Activated naive CD4-positive, alpha-beta T cell treated with anti-CD3 and anti-CD28 coated beads, Interleukin-2, amount 50 U/mL, for 16 hours (primary cell): Measurements from ENCODE around the gene GLRX3.

Experiments used
- DNase-seq: peaks from one replicate; pipeline ENCODE4 v3.0.0-alpha.2; 2020

The GLRX3 gene

DNA sequence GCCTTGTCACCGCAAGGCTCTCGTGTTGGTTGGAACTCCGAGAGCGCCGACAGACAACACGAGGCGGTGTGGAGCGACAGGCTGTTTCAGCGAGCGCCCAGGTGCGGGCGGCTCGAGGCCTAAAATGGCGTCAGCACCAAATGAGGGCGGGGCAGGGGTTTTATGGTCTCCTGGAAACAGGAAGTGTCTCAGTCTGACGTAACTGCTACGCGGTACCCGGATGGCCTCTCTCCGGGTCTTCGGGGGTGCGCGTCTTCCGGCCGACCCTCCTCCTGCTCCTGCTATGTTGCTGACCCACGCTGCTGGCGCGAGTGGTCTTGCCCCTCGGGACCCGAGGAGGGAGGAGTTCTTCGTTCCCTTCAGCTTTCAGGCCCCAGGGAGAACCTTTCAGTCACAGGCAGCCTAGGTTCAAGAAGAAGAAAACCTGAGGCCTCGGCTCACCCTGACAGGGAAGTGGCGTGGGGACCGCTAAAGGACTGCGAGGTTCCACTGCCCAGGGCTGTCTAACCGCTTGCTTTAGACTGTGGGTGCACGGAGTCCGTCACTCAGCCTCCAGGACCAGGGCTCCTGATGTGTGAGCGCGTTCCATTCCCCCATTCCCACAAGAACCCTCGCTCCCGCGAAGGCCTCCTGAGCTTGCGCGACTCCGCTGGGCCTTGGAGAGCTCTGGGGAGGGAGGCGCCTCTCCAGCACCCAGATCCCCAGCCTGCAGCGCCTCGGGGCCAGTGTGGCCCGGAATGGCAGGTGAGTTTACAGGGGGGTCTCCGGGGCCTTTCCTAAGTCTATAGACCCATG lies 77.3 kb downstream of the GLRX3 start:
- no peak for DNase-seq

DNA sequence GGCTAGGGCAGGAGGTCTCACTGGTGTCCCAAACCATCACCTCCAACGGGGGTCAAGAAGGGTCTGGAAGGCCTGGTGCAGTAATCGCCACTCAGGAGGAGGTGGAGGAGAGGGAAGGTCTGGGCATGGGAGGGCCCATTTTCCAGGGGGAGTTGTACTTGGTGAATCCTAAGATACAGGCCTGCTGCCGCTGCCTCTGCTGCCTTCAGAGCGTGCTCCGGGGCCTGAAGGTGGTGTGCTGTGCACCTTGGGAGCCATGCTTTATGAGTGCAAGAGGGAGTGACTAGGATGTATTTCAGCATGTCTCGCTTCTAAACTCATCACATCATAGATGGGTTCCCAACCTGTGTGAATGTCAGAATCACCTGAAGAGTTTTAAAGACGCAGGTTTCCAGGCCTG lies 78.2 kb downstream of the GLRX3 start:
- no peak for DNase-seq

DNA sequence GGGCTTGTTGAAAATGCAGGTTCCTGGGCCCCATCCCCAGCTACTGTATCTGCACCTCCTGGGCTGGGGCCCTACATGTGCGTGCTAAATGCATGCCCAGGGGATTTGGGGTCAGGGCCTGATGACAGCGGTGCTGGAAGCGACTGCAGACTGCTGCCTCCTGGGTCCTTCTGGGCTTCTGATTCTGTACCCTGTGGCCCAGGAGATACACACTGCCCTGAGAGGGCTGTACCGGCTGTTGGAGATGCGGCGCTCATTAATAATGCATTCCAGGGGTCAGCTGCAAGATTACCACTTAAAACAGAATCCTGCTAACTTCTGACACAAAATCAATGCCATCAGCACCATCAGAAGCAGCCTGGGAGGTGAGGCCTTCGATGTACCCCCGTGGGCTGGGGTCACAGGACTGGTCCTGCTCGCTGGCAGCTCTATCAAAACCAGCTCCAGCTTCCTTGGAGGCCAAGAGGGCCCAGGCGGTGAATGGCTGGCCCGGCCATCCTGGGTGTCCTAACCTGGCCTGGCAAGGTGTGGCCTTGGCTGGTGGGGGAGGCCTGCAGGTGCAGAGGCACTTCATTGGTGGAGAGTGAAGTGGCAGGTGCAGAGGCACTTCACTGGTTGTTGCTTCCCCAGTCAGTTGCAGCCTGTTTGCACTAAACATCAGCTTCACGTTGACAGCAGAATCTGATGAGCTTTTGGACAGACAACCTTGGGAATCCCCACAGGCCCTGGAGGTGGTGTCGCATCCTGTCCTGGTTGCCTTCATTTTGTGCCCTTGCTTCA lies 79.2 kb downstream of the GLRX3 start:
- no peak for DNase-seq

DNA sequence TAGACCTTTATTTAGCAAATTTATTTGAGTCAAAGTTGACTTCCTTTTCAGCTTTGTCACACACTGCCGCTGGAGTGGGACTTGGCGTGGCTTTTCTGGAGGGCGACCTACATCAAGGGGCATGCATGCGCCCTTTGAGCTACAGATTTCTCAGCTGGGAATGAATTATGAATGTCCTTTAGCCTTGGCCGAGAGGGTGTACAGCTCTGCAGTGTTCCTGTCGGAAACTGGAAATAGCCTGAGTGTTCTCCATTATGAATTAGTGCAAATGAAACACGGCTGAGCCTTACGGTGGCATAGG lies 79.7 kb downstream of the GLRX3 start:
- no peak for DNase-seq

DNA sequence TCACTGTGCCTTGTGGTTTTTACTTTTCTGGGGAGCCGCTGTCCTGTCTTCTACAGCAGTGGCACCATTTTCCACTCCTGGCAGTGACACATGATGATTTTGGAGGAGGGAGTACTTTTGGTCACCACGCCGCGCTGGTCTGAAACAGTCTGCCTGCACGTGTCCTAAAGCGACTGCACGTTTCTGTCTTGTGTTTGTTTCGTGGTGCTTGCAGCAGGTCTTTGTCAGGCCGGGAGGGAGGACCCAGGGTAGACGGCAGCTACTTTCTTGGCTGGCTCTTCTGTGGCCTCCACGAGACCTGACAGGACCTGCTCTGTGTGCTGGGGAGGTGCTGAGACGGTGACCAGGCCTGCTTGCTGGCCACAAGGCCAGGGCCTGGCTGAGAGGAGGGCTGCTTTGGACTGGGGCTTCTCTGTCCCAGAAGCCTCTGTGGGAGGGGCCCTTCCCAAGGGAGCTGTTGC lies 82.0 kb downstream of the GLRX3 start:
- DNase-seq, result no peak

DNA sequence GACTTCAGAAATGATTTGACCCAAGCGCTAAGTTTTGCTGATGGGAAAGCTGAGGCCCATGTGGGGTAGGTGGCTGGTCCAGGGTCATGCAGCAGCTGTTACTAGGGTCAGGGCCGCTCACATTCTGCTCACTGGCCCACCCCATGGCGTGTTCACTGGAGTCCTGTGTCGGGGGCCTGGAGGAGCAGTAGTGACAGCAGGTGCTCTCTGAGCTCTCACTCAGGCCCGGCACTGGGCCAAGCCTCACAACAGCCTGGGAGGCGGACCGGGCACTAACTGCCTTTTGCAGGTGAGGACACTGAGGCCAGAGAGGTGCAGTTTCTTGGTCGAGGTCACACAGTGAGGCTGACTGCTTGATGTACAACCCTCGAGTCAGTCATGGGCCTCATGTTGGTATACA lies 82.7 kb downstream of the GLRX3 start:
- no peak for DNase-seq

DNA sequence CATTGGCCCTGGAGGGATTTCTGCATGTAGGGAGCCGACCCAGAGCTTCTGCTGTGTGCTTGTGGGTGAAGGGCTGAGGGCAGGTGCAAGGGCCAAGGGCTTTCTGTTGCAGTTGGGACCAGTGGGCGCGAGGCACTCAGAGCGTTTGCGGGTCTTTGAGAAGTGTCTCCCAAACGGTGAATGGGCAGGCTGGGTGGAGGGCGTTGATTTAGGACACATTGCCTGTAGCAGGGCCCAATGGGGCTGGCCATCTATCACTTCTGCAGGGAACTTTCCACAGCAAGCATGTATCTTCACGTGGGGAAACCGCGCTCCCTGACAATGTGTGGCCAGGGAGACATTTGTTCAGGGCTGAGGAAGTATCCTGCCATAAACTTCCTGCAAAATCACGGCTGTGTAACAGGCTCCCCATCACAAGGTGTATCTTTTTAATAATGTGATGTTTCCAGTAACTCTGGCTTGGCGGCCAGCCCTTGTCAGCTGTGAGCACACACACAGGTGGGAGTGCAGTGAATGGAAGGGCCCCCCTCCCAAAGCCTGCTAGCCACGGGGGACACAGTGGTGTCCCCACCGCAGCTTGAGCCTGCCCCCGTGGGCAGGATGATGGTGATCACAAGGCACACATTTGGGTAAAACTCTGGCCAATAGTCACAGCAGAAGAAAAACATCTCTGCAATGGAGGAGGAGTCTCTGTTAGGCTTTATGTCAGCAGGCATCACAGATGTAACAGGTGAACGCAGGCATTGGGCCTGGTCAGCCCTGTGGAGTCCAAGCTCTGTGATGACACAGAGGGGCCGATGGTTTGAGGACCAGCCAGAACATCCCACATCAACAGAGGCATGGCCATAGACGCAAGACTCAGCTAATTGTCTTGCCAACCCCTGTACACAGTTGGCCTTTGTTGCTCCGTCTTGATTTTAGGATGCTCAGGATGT lies 84.3 kb downstream of the GLRX3 start:
- DNase-seq, result no peak

DNA sequence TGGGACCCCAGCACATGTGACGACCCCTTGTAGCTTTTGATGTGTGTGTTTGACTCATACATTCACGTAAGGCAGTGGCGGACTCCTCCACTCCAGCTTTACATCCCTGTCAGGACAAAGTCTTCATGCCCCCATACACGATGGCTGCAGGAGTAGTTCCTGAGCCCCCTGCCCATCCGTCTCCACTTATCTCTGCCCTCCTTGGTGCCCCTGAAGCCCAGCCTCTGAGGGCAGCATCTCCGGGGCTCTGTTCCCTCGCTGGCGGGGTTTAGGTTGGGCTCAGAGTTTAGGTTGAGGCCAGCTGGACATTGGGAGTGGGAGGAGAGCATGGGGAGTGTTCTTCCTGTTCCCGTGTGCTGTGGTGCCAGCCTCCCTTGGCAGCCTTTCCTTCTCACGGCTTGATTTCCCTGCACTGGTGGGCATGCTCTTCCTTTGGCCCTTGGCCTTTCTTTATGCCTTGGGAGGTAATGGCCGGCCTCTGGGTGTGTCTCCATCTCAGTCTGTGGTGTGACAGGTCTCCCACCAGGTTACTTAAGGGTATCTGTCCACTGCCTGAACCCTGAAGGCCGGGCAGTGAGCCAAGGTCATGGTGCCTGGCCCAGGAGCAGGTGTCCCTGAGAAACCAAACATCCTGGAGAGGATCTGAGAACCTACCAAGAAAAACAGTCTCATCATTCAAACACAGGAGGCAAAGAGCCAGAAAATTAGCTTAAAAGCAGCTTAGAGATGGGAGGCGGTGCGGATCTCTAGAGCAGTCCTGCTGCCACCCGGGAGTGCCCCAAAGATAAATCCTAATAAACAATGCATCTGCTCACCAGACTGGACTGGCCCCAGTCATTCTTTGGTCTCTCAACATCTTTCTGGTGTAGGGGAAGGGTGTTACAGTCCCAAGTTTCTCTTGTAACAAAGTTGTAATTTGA lies 85.5 kb downstream of the GLRX3 start:
- DNase-seq, result no peak

DNA sequence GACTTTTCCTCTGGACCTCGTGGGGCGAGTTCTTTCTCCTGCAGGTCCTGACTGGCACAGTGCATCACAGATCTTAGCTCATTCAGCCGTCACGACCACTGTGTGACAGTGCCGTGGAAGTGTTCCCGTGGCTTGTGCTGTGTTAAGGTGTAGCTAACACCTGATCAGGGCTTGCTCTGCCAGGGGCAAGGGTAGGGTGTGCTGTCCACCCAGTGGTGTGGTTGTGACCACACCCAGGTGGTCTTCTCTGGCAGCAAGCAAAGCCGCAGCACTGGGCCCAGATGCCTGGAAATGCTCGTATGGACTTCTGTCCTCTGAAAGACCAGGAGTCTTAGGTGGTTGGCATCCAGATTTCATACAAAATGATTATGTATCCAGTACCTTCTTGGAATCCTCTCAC lies 86.2 kb downstream of the GLRX3 start:
- DNase-seq, result no peak

DNA sequence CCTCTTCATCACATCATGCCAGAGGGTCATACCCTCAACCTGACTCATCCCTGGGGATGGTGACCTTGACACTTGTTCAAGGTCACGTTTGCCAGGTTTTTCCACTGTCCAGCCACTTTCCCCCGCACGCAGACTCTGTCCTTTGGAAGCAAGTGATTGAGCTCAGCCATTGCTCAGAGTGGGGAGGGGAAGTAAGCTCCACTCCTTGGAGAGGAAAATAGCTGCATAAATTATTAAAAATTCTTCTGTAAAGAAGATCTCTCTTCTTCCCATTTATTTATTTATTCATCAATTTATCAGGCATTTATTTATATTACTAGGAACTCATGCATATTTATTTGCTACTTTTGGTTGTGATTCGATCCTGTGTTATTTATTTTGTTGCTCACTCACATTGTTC lies 88.0 kb downstream of the GLRX3 start:
- DNase-seq, result no peak

DNA sequence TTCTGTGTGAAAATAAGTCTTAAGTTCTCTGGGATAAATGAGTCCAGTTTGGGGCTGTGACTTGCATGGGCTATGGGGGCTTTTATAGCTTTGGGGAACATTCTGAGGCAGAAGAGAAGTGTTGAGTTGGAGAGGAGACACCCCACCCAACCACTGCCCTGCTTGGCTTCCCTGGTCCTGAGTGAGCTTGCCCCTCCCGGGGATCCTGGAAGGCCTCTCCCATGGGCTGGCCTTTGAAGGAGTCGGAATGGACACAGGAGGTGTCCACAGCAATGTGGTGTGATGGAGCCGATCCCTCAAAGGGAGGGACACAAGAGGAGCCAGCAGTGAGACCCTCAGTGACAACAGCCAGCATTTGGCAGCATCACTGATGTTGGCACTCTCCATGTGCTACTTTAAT lies 89.8 kb downstream of the GLRX3 start:
- DNase-seq, result no peak

DNA sequence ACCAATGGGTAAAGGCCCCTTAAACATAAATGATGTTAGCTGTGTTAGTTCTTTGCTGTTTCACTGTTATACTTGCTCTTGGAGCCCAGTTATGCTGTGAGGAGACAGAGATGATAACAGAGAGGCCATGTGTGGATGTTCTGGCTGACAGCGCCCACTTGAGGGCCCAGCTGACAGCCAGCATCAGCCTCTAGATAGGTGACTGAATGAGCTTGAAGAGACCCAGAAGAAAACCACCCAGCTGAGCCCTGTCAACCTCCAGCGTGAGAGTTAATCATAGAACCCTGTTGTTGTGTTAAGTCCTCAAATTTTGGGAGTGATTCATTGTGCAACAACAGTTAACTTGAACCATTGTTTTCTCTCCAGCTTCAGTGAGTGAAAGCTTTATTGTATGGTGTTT lies 91.7 kb downstream of the GLRX3 start:
- DNase-seq, result no peak
